HepG2 (cell line): ENCODE results near the gene SPACDR. TPM values are rescaled to one million over a fixed set of nuclear protein-coding genes. Genes with fewer than 3 reads are reported as not detected.

ENCODE experiments used
- BHLHE40 ChIP-seq: IDR thresholded peaks from 2 replicates; pipeline ENCODE4 v1.6.1; 2011; ENCODE audit warnings: low read length, improper control_type of control experiment
- BRCA1 ChIP-seq: sonication (generic); formaldehyde crosslinking; IDR thresholded peaks from 2 replicates; pipeline ENCODE4 v1.4.0; 2020; ENCODE audit warnings: missing genetic modification reagents
- CREBL2 ChIP-seq: sonication (generic); formaldehyde crosslinking; IDR thresholded peaks from 2 replicates; pipeline ENCODE4 v1.8.1; 2023; ENCODE audit warnings: missing genetic modification reagents, mild to moderate bottlenecking, borderline replicate concordance
- EEA1 ChIP-seq: sonication (generic); formaldehyde crosslinking; IDR thresholded peaks from 2 replicates; pipeline ENCODE4 v1.5.1; 2020; ENCODE audit warnings: mild to moderate bottlenecking, missing genetic modification reagents, borderline replicate concordance
- ERF ChIP-seq: IDR thresholded peaks from 2 replicates; pipeline ENCODE4 v1.6.1; 2018; ENCODE audit warnings: missing biosample characterization, missing genetic modification reagents
- FOXM1 ChIP-seq: sonication (generic); formaldehyde crosslinking; IDR thresholded peaks from 2 replicates; pipeline ENCODE4 v1.5.0; 2020; ENCODE audit warnings: missing genetic modification reagents
- GATA4 ChIP-seq: sonication (generic); IDR thresholded peaks from 2 replicates; pipeline ENCODE4 v1.6.1; 2016; ENCODE audit warnings: antibody characterized with exemption, low read depth, borderline replicate concordance
- HDAC6 ChIP-seq: fragments of 200-600 bp; sonication (generic); IDR thresholded peaks from 2 replicates; pipeline ENCODE4 v1.7.0; 2017; ENCODE audit warnings: mild to moderate bottlenecking, antibody characterized with exemption, low read length, low read depth
- MTA1 ChIP-seq: sonication (generic); formaldehyde crosslinking; IDR thresholded peaks from 2 replicates; pipeline ENCODE4 v1.4.0; 2020; ENCODE audit warnings: missing genetic modification reagents, mild to moderate bottlenecking, borderline replicate concordance
- MTA3 ChIP-seq: sonication (generic); formaldehyde crosslinking; IDR thresholded peaks from 2 replicates; pipeline ENCODE4 v1.4.0; 2020; ENCODE audit warnings: missing genetic modification reagents
- RFXANK ChIP-seq: IDR thresholded peaks from 2 replicates; pipeline ENCODE4 v1.6.1; 2016
- SNAPC2 ChIP-seq: sonication (generic); formaldehyde crosslinking; IDR thresholded peaks from 2 replicates; pipeline ENCODE4 v1.8.1; 2022; ENCODE audit warnings: mild to moderate bottlenecking, missing genetic modification reagents
- ZBTB25 ChIP-seq: IDR thresholded peaks from 2 replicates; pipeline ENCODE4 v1.6.1; 2018; ENCODE audit warnings: missing genetic modification reagents
- ZBTB42 ChIP-seq: sonication (generic); formaldehyde crosslinking; IDR thresholded peaks from 2 replicates; pipeline ENCODE4 v1.5.0; 2020; ENCODE audit warnings: mild to moderate bottlenecking, missing genetic modification reagents
- ZNF101 ChIP-seq: sonication (generic); formaldehyde crosslinking; IDR thresholded peaks from 2 replicates; pipeline ENCODE4 v1.4.0; 2020; ENCODE audit warnings: mild to moderate bottlenecking, low read depth, missing genetic modification reagents, borderline replicate concordance
- ZNF432 ChIP-seq: sonication (generic); formaldehyde crosslinking; IDR thresholded peaks from 2 replicates; pipeline ENCODE4 v1.5.0; 2020; ENCODE audit warnings: missing genetic modification reagents, mild to moderate bottlenecking, borderline replicate concordance
- ZNF501 ChIP-seq: sonication (generic); formaldehyde crosslinking; IDR thresholded peaks from 2 replicates; pipeline ENCODE4 v1.5.1; 2020; ENCODE audit warnings: mild to moderate bottlenecking, moderate library complexity, missing genetic modification reagents
- ZNF530 ChIP-seq: sonication (generic); formaldehyde crosslinking; IDR thresholded peaks from 2 replicates; pipeline ENCODE4 v1.5.0; 2020; ENCODE audit warnings: low read depth, mild to moderate bottlenecking, missing genetic modification reagents
- ZNF615 ChIP-seq: sonication (generic); formaldehyde crosslinking; IDR thresholded peaks from 2 replicates; pipeline ENCODE4 v1.5.0; 2020; ENCODE audit warnings: mild to moderate bottlenecking, missing genetic modification reagents, borderline replicate concordance
- ZNF672 ChIP-seq: sonication (generic); formaldehyde crosslinking; IDR thresholded peaks from 2 replicates; pipeline ENCODE4 v1.8.1; 2022; ENCODE audit warnings: missing genetic modification reagents
- ZNF776 ChIP-seq: sonication (generic); formaldehyde crosslinking; IDR thresholded peaks from 2 replicates; pipeline ENCODE4 v1.4.0; 2020; ENCODE audit warnings: mild to moderate bottlenecking, missing genetic modification reagents
- ZSCAN9 ChIP-seq: IDR thresholded peaks from 2 replicates; pipeline ENCODE4 v1.6.1; 2016; ENCODE audit warnings: borderline replicate concordance
- polyA plus RNA-seq, 8 experiments: library from polyadenylated mRNA; depleted of rRNA in 3 of 8; stranded (reverse) in 7 of 8; unstranded in 1 of 8; fragments of >200 nt; fragmentation: Illumina TruSeq in 4 of 8; extraction: Trizol in 4 of 8; gene quantifications; 2 replicates each; pipeline versions ENCODE4 v1.2.1 to v1.2.3, GENCODE V29; 2011 to 2016; ENCODE audit warnings: low read depth in 4 of 8, missing spikeins in 1 of 8, mixed read lengths in 1 of 8; ENCODE audit not compliant: insufficient read depth in 1 of 8
- total RNA-seq, 5 experiments: library from RNA; depleted of rRNA; stranded (reverse); fragments of >200 nt; fragmentation: Illumina TruSeq; extraction: Trizol; gene quantifications; 2 replicates each; pipeline ENCODE4 v1.2.3, GENCODE V29; 2016; ENCODE audit warnings: low read depth in 1 of 5
- TF ChIP-seq, protein P1 (sequence below): IDR thresholded peaks from 2 replicates; pipeline ENCODE4 v1.6.1; 2016; ENCODE audit warnings: low read depth
- TF ChIP-seq, protein P2 (sequence below): fragments of 450-650 bp; IDR thresholded peaks from 2 replicates; pipeline ENCODE4 v1.6.1; 2017
- TF ChIP-seq, protein P3 (sequence below): sonication (generic); formaldehyde crosslinking; IDR thresholded peaks from 2 replicates; pipeline ENCODE4 v1.8.0; 2022; ENCODE audit warnings: low read depth, missing genetic modification reagents

Gene SPACDR
- total and polyA plus RNA-seq, 2 of the 13 experiments (the other 11 are each of a cell fraction or from before 2014, with no cell fraction given), result 0.41 TPM; not detected in 1

GRCh38 chr7:100444311-100445278 is 19.5 kb downstream of the SPACDR start (continued):
- peak; percentile 89; the same call in 1 of the 2 replicates for TF ChIP-seq MTA1 (CRISPR knock-in tag)
- TF ChIP-seq, protein P1, sequence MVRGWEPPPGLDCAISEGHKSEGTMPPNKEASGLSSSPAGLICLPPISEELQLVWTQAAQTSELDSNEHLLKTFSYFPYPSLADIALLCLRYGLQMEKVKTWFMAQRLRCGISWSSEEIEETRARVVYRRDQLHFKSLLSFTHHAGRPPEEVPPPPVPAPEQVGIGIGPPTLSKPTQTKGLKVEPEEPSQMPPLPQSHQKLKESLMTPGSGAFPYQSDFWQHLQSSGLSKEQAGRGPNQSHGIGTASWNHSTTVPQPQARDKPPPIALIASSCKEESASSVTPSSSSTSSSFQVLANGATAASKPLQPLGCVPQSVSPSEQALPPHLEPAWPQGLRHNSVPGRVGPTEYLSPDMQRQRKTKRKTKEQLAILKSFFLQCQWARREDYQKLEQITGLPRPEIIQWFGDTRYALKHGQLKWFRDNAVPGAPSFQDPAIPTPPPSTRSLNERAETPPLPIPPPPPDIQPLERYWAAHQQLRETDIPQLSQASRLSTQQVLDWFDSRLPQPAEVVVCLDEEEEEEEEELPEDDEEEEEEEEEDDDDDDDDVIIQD (CRISPR knock-in tag), result peak; percentile 31
- no peak for TF ChIP-seq HDAC6
- TF ChIP-seq, protein P2, sequence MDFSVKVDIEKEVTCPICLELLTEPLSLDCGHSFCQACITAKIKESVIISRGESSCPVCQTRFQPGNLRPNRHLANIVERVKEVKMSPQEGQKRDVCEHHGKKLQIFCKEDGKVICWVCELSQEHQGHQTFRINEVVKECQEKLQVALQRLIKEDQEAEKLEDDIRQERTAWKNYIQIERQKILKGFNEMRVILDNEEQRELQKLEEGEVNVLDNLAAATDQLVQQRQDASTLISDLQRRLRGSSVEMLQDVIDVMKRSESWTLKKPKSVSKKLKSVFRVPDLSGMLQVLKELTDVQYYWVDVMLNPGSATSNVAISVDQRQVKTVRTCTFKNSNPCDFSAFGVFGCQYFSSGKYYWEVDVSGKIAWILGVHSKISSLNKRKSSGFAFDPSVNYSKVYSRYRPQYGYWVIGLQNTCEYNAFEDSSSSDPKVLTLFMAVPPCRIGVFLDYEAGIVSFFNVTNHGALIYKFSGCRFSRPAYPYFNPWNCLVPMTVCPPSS, result no peak
- TF ChIP-seq ERF (CRISPR knock-in tag), result peak; percentile 93
- no peak for TF ChIP-seq ZNF615 (CRISPR knock-in tag)
- no peak for TF ChIP-seq ZBTB25 (CRISPR knock-in tag)
- TF ChIP-seq EEA1 (CRISPR knock-in tag), result peak; percentile 52; the same call in 1 of the 2 replicates
- TF ChIP-seq ZNF501, result peak; percentile 31; the same call in 1 of the 2 replicates
- no peak for TF ChIP-seq CREBL2 (CRISPR knock-in tag)
- no peak for TF ChIP-seq BRCA1
- peak; percentile 28; the same call in 1 of the 2 replicates for TF ChIP-seq GATA4
- no peak for TF ChIP-seq ZNF432 (CRISPR knock-in tag)
- TF ChIP-seq, protein P3, sequence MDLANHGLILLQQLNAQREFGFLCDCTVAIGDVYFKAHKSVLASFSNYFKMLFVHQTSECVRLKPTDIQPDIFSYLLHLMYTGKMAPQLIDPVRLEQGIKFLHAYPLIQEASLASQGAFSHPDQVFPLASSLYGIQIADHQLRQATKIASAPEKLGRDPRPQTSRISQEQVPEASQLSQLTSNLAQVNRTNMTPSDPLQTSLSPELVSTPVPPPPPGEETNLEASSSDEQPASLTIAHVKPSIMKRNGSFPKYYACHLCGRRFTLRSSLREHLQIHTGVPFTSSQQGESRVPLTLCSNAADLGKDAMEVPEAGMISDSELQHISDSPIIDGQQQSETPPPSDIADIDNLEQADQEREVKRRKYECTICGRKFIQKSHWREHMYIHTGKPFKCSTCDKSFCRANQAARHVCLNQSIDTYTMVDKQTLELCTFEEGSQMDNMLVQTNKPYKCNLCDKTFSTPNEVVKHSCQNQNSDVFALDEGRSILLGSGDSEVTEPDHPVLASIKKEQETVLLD (CRISPR knock-in tag), result no peak
- TF ChIP-seq BHLHE40, result peak; percentile 99
- no peak for TF ChIP-seq ZNF672 (CRISPR knock-in tag)
- TF ChIP-seq ZSCAN9 (CRISPR knock-in tag), result no peak
- TF ChIP-seq ZNF530 (CRISPR knock-in tag), result no peak
- TF ChIP-seq ZNF776 (CRISPR knock-in tag), result no peak
- no peak for TF ChIP-seq ZNF101 (CRISPR knock-in tag)
- TF ChIP-seq FOXM1 (CRISPR knock-in tag), result no peak
- no peak for TF ChIP-seq RFXANK (CRISPR knock-in tag)
- TF ChIP-seq MTA3 (CRISPR knock-in tag), result no peak
- TF ChIP-seq ZBTB42 (CRISPR knock-in tag), result peak; percentile 36; the same call in 1 of the 2 replicates
- no peak for TF ChIP-seq SNAPC2 (CRISPR knock-in tag)
